ENCODE measurements around the gene SOX1.

DNA sequence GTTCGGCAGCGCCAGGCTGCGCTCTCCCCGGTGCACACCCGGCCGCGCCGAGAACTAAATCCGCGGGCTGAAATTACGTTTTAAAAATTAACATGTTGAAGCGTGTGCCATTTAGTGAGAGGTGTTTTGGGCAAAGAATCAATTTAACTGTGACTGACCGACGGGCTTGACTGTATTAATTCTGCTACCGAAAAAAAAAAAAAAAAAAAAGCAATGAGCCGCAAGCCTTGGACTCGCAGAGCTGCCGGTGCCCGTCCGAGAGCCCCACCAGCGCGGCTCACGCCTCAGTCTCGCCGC, 9.6 kb upstream of the SOX1 start:
- TF ChIP-seq TAF1 (IDR thresholded peaks at IDR 0.05; ENCODE audit: borderline replicate concordance, insufficient read depth, low read length), result no peak
- TF ChIP-seq, protein P1, sequence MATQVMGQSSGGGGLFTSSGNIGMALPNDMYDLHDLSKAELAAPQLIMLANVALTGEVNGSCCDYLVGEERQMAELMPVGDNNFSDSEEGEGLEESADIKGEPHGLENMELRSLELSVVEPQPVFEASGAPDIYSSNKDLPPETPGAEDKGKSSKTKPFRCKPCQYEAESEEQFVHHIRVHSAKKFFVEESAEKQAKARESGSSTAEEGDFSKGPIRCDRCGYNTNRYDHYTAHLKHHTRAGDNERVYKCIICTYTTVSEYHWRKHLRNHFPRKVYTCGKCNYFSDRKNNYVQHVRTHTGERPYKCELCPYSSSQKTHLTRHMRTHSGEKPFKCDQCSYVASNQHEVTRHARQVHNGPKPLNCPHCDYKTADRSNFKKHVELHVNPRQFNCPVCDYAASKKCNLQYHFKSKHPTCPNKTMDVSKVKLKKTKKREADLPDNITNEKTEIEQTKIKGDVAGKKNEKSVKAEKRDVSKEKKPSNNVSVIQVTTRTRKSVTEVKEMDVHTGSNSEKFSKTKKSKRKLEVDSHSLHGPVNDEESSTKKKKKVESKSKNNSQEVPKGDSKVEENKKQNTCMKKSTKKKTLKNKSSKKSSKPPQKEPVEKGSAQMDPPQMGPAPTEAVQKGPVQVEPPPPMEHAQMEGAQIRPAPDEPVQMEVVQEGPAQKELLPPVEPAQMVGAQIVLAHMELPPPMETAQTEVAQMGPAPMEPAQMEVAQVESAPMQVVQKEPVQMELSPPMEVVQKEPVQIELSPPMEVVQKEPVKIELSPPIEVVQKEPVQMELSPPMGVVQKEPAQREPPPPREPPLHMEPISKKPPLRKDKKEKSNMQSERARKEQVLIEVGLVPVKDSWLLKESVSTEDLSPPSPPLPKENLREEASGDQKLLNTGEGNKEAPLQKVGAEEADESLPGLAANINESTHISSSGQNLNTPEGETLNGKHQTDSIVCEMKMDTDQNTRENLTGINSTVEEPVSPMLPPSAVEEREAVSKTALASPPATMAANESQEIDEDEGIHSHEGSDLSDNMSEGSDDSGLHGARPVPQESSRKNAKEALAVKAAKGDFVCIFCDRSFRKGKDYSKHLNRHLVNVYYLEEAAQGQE (IDR thresholded peaks at IDR 0.05; ENCODE audit: insufficient read depth in 1 of 2, low read depth in 2 of 2, low read length in 2 of 2), result no peak
- no peak for TF ChIP-seq POLR2AphosphoS5 (IDR thresholded peaks at IDR 0.05; ENCODE audit: low read depth, low read length)

All from PFSK-1 (cell line).